B cell (primary cell): ENCODE measurements around the gene PLXNA1. TPM values are rescaled to one million over a fixed set of nuclear protein-coding genes. Genes with fewer than 3 reads are reported as not detected.

Source experiments
- ATAC-seq: fragments of 200-7000 bp; cut with Tn5 transposase; one replicate; pipeline ENCODE4 v1.10.0; 2021; ENCODE audit warnings: low read depth, mild to moderate bottlenecking, moderate number of reproducible peaks, moderate library complexity
- CTCF ChIA-PET: fragments of 350-600 bp; sonication (Branson Sonifier 250); formaldehyde crosslinking; loops from one replicate; lab custom pipeline; 2021; ENCODE audit warnings: antibody characterized with exemption, inconsistent platforms; lab: Charles Lee
- POLR2A ChIA-PET: fragments of 350-600 bp; sonication (Branson Sonifier 250); formaldehyde crosslinking; loops from one replicate; lab custom pipeline; 2021; ENCODE audit warnings: antibody characterized with exemption; lab: Charles Lee
- DNase-seq: peaks from one replicate; pipeline ENCODE4 v3.0.0; 2013
- H2AFZ ChIP-seq: 2 replicates; pipeline ENCODE4 v1.6.1; 2012; ENCODE audit warnings: mild to moderate bottlenecking, low read depth, low read length; ENCODE audit not compliant: insufficient read depth, poor library complexity, severe bottlenecking
- H3K27ac ChIP-seq, 2 donors: 1 replicate in 1 of 2; 2 replicates in 1 of 2; pipeline ENCODE4 v1.5.1; 2012 to 2013; ENCODE audit warnings: low read length in 2 of 2, mild to moderate bottlenecking in 2 of 2, moderate library complexity in 1 of 2
- H3K27me3 ChIP-seq, 4 experiments: fragments of 200-600 bp in 1 of 4; sonication (generic) in 1 of 4; replicated peaks in 1 of 4; 1 replicate in 2 of 4; 2 replicates in 2 of 4; pipeline versions ENCODE4 v1.6.1 to v1.7.0; 2013 to 2016; ENCODE audit warnings: low read length in 3 of 4, mild to moderate bottlenecking in 2 of 4, mixed read lengths in 1 of 4, moderate library complexity in 1 of 4; ENCODE audit not compliant: insufficient read depth in 4 of 4, control insufficient read depth in 3 of 4; ENCODE audit errors: control extremely low read depth in 1 of 4
- H3K36me3 ChIP-seq, 2 experiments: replicated peaks in 1 of 2; 1 replicate in 1 of 2; 2 replicates in 1 of 2; pipeline versions ENCODE4 v1.6.1 to v1.7.1; 2013; ENCODE audit warnings: low read length in 1 of 2; ENCODE audit not compliant: insufficient read depth in 2 of 2, control insufficient read depth in 1 of 2; ENCODE audit errors: control extremely low read depth in 1 of 2, extremely low read depth in 1 of 2
- H3K4me1 ChIP-seq, 2 donors: fragments of 200-600 bp in 1 of 2; sonication (generic) in 1 of 2; 1 replicate in 1 of 2; 2 replicates in 1 of 2; pipeline versions ENCODE4 v1.5.1 to v1.6.1; 2013 to 2017; ENCODE audit warnings: low read length in 2 of 2; ENCODE audit not compliant: control insufficient read depth in 2 of 2, insufficient read depth in 2 of 2
- H3K4me2 ChIP-seq: replicated peaks from 2 replicates; pipeline ENCODE3; 2012; ENCODE audit warnings: mild to moderate bottlenecking, low read depth, low read length; ENCODE audit not compliant: poor library complexity, severe bottlenecking
- H3K4me3 ChIP-seq, 5 experiments: fragments of 200-600 bp in 1 of 5; sonication (generic) in 1 of 5; 1 replicate in 3 of 5; 2 replicates in 2 of 5; pipeline versions ENCODE4 v1.5.1 to v1.7.0; 2011 to 2016; ENCODE audit warnings: low read length in 4 of 5, mild to moderate bottlenecking in 4 of 5, low read depth in 2 of 5, control low read depth in 1 of 5, moderate library complexity in 1 of 5; ENCODE audit not compliant: insufficient read depth in 1 of 5; ENCODE audit errors: control extremely low read depth in 1 of 5, extremely low read depth in 1 of 5
- H3K79me2 ChIP-seq: fragments of 200-600 bp; sonication (generic); one replicate; pipeline ENCODE4 v1.6.0; 2016; ENCODE audit warnings: low read length; ENCODE audit not compliant: control insufficient read depth, insufficient read depth
- H3K9ac ChIP-seq: fragments of 200-600 bp; sonication (generic); 2 replicates; pipeline ENCODE4 v1.6.1; 2017; ENCODE audit warnings: mild to moderate bottlenecking, low read length, moderate library complexity
- H3K9me3 ChIP-seq, 3 donors: one replicate each; pipeline versions ENCODE4 v1.6.1 to v1.7.1; 2013; ENCODE audit warnings: low read length in 2 of 3; ENCODE audit not compliant: control insufficient read depth in 2 of 3, insufficient read depth in 1 of 3; ENCODE audit errors: control extremely low read depth in 1 of 3
- H4K20me1 ChIP-seq: 2 replicates; pipeline ENCODE4 v1.6.0; 2012; ENCODE audit warnings: mild to moderate bottlenecking, low read length; ENCODE audit not compliant: insufficient read depth, control insufficient read depth, poor library complexity, severe bottlenecking
- H3K27ac Mint-ChIP-seq: one replicate; pipeline ENCODE4 v1.8.0; 2021; ENCODE audit warnings: mixed read lengths
- H3K27me3 Mint-ChIP-seq: one replicate; pipeline ENCODE4 v1.8.0; 2021; ENCODE audit warnings: mixed read lengths
- H3K4me1 Mint-ChIP-seq: one replicate; pipeline ENCODE4 v1.8.0; 2021; ENCODE audit warnings: mixed read lengths
- H3K4me3 Mint-ChIP-seq: one replicate; pipeline ENCODE4 v1.8.0; 2021; ENCODE audit warnings: mixed read lengths
- H3K9me3 Mint-ChIP-seq: one replicate; pipeline ENCODE4 v1.8.0; 2022; ENCODE audit warnings: mixed read lengths; ENCODE audit not compliant: insufficient read depth
- EZH2 ChIP-seq: IDR thresholded peaks from 2 replicates; pipeline ENCODE4 v1.6.1; 2012; ENCODE audit warnings: borderline replicate concordance, low read depth, mild to moderate bottlenecking, moderate library complexity, low read length; ENCODE audit not compliant: insufficient read depth, poor library complexity, severe bottlenecking
- WGBS: methylation state at CpG from one replicate; pipeline ENCODE4 v1.1.5; 2013; ENCODE audit warnings: missing lambda C conversion rate; ENCODE audit not compliant: insufficient coverage; 5-methylcytosine and 5-hydroxymethylcytosine counted together
- intact Hi-C: fragments of 100-400 bp; cut with micrococcal nuclease; formaldehyde crosslinking; loops from one replicate; pipeline ENCODE4 v1.10.0; 2022
- polyA plus RNA-seq: library from polyadenylated mRNA; depleted of rRNA; stranded (reverse); fragments of >200 nt; gene quantifications from 2 replicates; pipeline ENCODE4 v1.2.3, GENCODE V29; 2012
- total RNA-seq, 2 donors: library from RNA; stranded (reverse); fragments of 120-200 nt in 1 of 2; gene quantifications; 1 replicate in 1 of 2; 2 replicates in 1 of 2; pipeline versions ENCODE4 v1.2.3 to v1.2.4, GENCODE V29; 2013 to 2022
- TF ChIP-seq, protein P1 (sequence below): fragments of 200-600 bp; IDR thresholded peaks from one replicate; pipeline ENCODE4 v1.8.0; 2022; ENCODE audit warnings: antibody characterized with exemption, mild to moderate bottlenecking

The PLXNA1 gene
- total and polyA plus RNA-seq, 2 donors (not counting 1 experiment from before 2014, with no cell fraction given): 6.7 to 22.3 TPM

DNA sequence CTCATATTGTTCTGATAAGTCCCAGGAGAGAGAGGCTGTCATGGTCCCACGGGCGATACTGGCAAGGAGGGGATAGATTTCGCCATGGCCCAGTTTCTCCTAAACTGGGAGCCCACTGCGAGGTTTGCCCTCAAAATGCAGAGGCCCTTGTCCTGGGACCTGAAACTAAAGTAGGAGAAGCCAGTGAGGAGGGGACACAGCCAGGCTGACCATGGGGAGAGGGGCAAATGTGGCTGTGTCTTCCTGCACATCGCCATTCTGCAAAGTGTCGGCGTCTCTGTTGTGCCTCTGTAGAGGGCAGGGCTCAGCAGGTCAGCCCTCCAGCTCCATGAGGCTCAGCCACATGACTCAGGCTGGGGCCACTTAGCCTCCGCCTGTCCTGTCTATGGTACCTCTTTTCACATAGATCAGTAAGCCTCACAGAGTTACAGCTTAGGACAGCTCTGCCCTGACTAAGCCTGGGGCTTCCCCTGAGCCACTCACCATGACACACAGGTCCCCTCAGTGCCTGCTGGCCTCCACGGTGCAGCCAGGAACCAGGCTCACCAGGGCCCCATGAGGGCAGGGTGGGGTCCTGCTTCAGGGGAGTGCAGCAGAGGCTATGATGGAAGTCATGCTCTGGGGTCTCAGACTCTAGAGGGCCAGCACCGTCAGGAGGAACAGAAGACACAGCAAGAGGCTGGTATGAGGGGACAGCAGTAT, 28.6 kb upstream of the PLXNA1 start:
- H3K9me3 Mint-ChIP-seq: no peaks in the 10 kb centered on the region
- Histone ChIP-seq H3K36me3 (no peaks in the 10 kb centered on the region), H3K27ac (peak overlapping the region; percentile 78 to 87), H3K4me1 (peaks cover 13 to 27% of the 10 kb centered on the region in 2 donors), H3K4me2 (peak overlapping the region; percentile 66), H3K27me3 (no peaks in the 10 kb centered on the region), H2AFZ (no peak overlapping the region), H3K79me2 (no peaks in the 10 kb centered on the region), H3K9ac (peak overlapping the region; percentile 37), H3K9me3 (peaks cover 0 to 3% (median 0%) of the 10 kb centered on the region in 3 donors), H4K20me1 (no peaks in the 10 kb centered on the region), H3K4me3 (peak overlapping the region in 2 of 5 experiments; percentile 7 to 29)
- ChIA-PET CTCF (interaction anchor here (1.0 to 1.7 kb wide), 3 partner anchors 28 to 202 kb away, joined by 6 to 8 read pairs (median 6); partner anchors contain the start of gene PLXNA1), POLR2A (interaction anchor here (0.7 to 2.6 kb wide), 6 partner anchors 18 to 44 kb away, joined by 3 to 11 read pairs (median 4); partner anchors contain the start of gene PLXNA1)
- peak; percentile 75 for ATAC-seq
- intact Hi-C loops: loop anchor here (1.0 to 2.0 kb wide), 2 partner anchors 19 to 43 kb away; no protein-coding TSS in a partner anchor
- TF ChIP-seq, protein P1, sequence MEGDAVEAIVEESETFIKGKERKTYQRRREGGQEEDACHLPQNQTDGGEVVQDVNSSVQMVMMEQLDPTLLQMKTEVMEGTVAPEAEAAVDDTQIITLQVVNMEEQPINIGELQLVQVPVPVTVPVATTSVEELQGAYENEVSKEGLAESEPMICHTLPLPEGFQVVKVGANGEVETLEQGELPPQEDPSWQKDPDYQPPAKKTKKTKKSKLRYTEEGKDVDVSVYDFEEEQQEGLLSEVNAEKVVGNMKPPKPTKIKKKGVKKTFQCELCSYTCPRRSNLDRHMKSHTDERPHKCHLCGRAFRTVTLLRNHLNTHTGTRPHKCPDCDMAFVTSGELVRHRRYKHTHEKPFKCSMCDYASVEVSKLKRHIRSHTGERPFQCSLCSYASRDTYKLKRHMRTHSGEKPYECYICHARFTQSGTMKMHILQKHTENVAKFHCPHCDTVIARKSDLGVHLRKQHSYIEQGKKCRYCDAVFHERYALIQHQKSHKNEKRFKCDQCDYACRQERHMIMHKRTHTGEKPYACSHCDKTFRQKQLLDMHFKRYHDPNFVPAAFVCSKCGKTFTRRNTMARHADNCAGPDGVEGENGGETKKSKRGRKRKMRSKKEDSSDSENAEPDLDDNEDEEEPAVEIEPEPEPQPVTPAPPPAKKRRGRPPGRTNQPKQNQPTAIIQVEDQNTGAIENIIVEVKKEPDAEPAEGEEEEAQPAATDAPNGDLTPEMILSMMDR: no peak
- no peak for TF ChIP-seq EZH2
- H3K4me1 Mint-ChIP-seq: peaks cover 44% of the 10 kb centered on the region
- WGBS: 79% methylated on average over 10 of the region's 10 CpGs
- DNase-seq: no peak
- peak overlapping the region; percentile 69 for H3K4me3 Mint-ChIP-seq
- H3K27me3 Mint-ChIP-seq: no peaks in the 10 kb centered on the region
- peak overlapping the region; percentile 91 for H3K27ac Mint-ChIP-seq
